HG03135 (cell line): ENCODE results near the gene SYP.
"Not testable (repeated sequence)": the region's sequence is repeated elsewhere in the genome, so short reads cannot be mapped to it uniquely, and the experiment has no call there.

Experiments used
- ATAC-seq: cut with Tn5 transposase; IDR thresholded peaks from one replicate; pipeline ENCODE4 v1.9.1; 2021; ENCODE audit warnings: mild to moderate bottlenecking, moderate library complexity; ENCODE audit not compliant: unreplicated experiment

SYP gene

GRCh38 chrX:49190821-49191573 is 9.0 kb downstream of the SYP start:
- peak; percentile 92 for ATAC-seq

- ATAC-seq, result no peak
Measured at GRCh38 chrX:49189606-49190005, 10.4 kb downstream of the SYP start.

- ATAC-seq, result no peak
Measured at GRCh38 chrX:49188468-49189076, 11.4 kb downstream of the SYP start.

- ATAC-seq, result no peak
Measured at GRCh38 chrX:49187526-49187925, 12.5 kb downstream of the SYP start.

GRCh38 chrX:49187028-49187394 is 13.0 kb downstream of the SYP start:
- ATAC-seq, result no peak

GRCh38 chrX:49186125-49187027 is 13.6 kb downstream of the SYP start, which contains the start of gene PRICKLE3:
Gene PRICKLE3, minus strand, starts transcription at chrX:49186373. Its CDS starts 76 bp downstream, at chrX:49186297.
- ATAC-seq, result peak; percentile 26

GRCh38 chrX:49184294-49185281 is 15.4 kb downstream of the SYP start:
- ATAC-seq, result no peak

- no peak for ATAC-seq
Measured at GRCh38 chrX:49183701-49184281, 16.2 kb downstream of the SYP start.

- no peak for ATAC-seq
Measured at GRCh38 chrX:49179358-49179757, 20.6 kb downstream of the SYP start.

- ATAC-seq, result no peak
Measured at GRCh38 chrX:49178537-49178936, 21.5 kb downstream of the SYP start.

- ATAC-seq, result no peak
Measured at GRCh38 chrX:49177873-49178480, 22.0 kb downstream of the SYP start.

GRCh38 chrX:49177338-49177833 is 22.6 kb downstream of the SYP start:
- no peak for ATAC-seq

GRCh38 chrX:49176421-49177326 is 23.3 kb downstream of the SYP start:
- ATAC-seq, result no peak

- no peak for ATAC-seq
Measured at GRCh38 chrX:49175435-49176274, 24.3 kb downstream of the SYP start.

GRCh38 chrX:49174723-49175122 is 25.3 kb downstream of the SYP start:
- no peak for ATAC-seq

GRCh38 chrX:49173544-49173943 is 26.4 kb downstream of the SYP start:
- ATAC-seq, result not testable (repeated sequence)

GRCh38 chrX:49172280-49172780 is 27.7 kb downstream of the SYP start:
- peak; percentile 61 for ATAC-seq
